IPS-18c (cell line): ENCODE results near the gene ATP9A.
"Not testable (repeated sequence)": the region's sequence is repeated elsewhere in the genome, so short reads cannot be mapped to it uniquely, and the experiment has no call there.

Source experiments
- H3K4me3 ChIP-seq: 2 replicates; pipeline ENCODE4 v1.7.0; 2013; ENCODE audit warnings: low read depth, mild to moderate bottlenecking, low read length, moderate library complexity; ENCODE audit not compliant: insufficient read depth
- H3K9me3 ChIP-seq: one replicate; pipeline ENCODE4 v1.6.1; 2013; ENCODE audit warnings: mild to moderate bottlenecking, low read length, moderate library complexity; ENCODE audit not compliant: control insufficient read depth, insufficient read depth

The ATP9A gene

DNA sequence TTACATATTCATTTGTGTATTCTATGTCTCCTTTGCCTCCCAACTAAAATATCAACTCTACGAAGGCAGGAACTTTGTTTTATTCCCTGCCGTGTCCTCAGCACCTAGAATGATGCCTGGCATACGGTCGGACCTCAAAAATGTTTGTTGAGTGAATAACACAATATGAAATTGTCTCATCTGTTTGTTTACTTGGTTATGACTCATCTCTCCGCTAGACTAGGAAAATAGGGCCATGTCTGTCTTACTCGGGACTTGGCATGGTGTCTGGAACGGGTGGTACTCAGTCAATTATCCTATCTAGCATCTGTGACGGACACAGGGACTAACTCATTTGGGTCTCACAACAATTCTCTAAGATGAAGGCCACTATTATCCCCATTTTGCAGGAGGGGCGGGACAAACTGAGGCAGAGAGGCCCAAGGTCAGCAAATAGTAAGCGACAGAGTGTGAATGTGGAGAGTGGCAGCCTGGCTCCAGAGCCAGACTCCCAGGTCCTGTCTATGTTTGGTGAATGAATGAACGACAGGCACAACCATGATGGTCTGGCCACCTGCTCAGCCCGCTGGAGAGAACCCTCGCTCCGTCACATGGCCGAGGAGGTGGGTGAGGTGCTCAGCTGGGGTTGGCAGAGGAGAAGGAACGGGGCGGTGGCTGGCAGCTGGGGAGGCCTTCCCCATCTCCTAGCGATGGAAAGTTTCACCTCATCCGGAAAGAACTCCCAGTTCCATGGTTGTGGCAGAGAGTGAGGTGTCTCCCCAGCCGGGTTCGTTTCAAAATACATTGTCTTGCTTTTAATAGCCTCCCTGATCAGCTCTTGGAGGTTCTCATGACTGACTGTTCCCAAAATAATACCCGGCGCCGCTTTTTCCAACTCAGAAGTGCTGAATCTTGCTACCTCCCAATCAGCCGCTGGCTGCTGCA lies 198.1 kb downstream of the ATP9A start:
- Histone ChIP-seq H3K4me3 (no peak overlapping the region), H3K9me3 (no peaks in the 10 kb centered on the region)

DNA sequence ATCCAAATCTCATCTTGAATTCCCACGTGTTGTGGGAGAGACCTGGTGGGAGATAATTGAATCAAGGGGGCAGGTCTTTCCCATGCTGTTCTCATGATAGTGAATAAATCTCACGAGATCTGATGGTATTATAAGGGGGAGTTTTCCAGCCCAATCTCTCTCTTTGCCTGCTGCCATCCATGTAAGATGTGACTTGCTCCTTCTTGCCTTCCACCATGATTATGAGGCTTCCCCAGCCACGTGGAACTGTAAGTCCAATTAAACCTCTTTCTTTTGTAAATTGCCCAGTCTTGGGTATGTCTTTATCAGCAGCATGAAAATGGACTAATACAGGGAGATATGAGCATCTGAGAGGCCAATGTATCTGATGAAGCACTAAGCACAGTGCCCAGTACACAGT lies 199.7 kb downstream of the ATP9A start:
- H3K4me3 ChIP-seq, H3K9me3 ChIP-seq: not testable (repeated sequence)

DNA sequence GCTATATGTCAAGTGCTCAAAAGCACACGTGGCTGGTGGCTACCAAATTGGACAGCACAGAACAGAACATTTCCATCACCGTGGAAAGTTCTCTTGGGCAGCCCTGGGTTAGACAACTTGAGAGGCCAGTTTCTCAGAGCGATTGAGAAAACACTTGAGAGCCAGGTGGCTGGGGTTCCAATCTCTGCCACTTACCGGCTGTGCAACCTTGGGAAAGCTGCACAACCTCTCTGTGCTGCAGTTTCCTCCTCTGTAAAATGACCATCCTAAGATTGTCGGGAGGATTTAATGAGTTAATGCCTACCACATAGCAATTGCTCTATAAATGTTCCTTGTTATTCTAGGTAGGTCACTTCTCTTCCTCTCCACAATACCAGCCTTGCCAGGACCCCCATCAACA lies 200.6 kb downstream of the ATP9A start:
- Histone ChIP-seq H3K9me3 (no peaks in the 10 kb centered on the region), H3K4me3 (no peak overlapping the region)

DNA sequence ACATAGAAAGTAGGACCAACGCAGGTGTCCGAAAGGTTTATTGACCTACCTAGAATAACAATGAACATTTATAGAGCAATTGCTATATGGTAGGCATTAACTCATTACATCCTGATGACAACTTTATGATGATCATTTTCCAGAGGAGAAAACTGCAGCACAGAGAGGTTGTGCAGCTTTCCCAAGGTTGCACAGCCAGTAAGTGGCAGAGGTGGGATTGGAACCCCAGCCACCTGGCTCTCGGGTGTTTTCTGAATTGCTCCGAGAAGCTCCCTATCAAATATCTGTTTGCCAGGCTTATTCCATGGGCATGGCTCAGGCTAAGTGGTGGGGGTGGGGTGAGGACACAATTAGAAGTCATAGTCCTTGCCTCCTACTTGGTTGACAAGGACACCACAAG lies 201.6 kb downstream of the ATP9A start:
- H3K9me3 ChIP-seq, result no peaks in the 10 kb centered on the region
- no peak overlapping the region for H3K4me3 ChIP-seq

DNA sequence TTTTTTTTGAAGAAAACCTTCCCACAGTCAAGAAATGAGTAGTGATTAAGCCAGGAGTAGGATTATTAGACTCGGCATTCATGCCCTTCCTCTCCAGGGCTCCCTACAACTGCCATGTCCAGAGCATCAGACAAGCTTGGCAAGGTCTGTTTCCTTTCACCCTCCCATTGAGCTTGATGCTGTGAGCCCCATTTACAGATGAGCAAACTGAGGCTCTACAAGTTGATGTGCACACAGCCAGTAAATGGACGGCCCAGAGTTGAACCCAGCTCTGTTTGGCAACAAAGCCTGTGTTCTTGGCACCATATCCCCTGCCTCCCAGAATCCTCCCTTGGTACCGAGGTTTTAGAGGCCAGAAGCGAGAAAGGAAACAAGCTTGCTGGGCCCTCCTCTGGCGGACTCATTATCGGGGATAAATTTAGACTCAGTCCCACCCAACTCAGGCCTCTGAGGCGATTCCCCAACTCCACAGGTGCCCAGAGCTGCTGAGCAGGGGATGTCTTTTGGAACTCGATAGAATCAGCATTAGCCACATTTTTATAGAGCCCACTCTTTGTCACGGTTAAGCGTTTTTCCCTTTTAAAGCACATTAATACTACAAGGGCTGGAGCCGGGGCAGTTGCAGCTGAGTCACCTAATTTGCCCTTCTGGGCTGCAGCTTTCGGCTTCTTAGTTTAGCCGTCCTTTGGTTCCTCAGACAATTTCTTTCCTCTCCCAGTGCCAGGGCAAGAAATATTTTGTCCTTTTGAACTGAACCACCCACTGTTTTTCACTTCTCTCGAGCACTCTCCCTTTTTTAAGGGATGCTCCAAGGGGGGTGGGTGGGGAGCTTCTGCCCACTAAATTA lies 202.7 kb downstream of the ATP9A start:
- H3K4me3 ChIP-seq, result no peak overlapping the region
- H3K9me3 ChIP-seq, result no peaks in the 10 kb centered on the region

DNA sequence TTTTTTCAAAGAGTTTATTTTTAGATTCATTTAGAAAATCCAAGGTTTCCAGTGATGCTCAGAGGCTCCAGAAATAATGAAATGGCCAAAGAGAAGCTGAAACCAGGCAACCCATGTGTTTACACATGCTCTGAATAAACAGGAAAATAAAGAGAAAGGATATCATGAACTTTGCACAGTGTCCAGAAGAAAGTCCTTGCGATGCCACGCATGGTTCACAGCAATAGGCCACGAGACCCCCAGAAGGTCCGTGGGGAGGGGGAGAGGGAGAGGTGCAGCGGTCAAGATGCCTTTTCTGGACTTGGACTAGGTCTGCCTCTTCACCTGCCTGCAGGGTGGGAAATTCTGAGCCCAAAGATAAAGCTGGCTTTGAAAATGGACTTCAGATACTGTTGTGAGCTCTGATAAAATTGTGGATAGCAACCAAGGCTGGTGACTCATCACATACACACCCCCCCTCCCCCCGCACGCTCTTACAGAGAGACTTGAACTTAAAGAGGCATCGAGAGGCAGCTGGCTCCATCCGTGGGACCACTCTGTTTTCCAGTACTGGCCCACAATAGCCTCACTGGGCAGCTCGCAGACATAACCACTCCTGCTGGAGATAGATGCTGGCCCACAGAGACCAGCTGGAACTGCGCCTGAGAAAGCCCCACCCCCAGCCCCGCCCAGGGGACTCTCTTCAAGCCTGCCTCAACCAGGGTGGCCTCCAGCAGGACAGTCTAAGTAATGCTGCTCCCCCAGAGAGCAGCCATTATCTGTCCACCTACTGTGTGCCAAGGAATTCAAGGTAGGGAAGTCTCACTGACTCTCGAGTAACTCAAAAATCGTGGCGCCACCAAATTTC lies 204.5 kb downstream of the ATP9A start:
- H3K9me3 ChIP-seq, result no peaks in the 10 kb centered on the region
- peak overlapping the region; percentile 10; the same call in 1 of the 2 replicates for H3K4me3 ChIP-seq

DNA sequence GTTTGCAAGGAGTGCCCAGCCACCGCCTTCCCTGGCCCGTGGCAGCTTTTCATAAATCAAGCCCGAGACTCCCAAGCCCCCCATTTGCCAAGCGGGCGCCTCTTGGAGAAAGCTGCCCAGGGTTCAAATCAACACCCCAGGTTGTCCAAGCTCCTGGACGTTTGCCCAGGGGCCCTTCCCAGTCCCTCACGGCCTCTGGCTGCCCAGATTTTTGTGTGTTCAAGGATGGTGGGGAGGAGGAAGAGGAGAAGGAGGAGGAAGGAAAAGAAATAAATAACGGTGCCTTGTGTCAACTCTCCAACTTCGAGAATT lies 205.1 kb downstream of the ATP9A start:
- no peaks in the 10 kb centered on the region for H3K9me3 ChIP-seq
- peak overlapping the region; percentile 65 for H3K4me3 ChIP-seq

DNA sequence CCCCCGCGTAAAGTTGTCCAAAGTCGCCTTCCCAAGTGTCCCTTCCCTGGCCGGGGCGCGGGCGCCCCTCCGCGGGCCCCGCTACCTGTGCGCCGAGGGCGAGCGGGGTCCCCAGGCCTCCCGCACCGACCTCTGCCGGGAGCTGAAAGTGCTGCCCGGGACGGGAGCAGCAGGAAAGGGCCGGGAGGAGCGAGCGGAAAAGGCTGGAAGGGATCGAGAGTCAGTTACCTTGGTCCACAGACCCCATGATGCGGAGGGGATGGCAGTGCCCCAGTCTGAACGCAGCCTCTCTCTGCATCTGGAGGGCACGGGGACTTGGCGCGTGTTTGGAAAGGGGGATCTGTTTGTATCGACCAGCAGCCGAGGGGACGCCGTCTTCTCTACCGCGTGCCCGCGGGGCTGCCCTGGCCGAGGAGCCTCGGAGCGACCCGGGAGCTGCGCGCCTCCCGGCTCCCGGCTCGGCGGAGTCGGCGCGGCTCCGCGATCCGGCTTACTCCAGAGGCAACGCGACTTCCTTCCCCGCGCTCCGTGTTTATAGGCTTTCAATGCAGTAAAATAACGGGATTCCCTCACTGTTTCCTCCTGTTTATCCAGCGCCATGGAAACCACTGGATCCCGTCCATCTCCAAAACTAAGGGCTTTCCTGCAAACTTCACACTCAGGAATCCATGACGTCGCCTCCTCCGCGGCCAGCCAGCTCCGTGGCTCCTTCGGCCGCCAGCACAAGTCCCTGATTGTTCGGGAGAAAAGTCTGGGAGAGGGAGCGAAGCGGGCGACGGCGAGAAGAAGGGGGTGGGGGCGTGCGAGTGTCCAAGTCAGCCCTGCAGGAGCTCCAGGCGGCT lies 205.6 kb downstream of the ATP9A start:
- Histone ChIP-seq H3K9me3 (no peaks in the 10 kb centered on the region), H3K4me3 (peak overlapping the region; percentile 65)

DNA sequence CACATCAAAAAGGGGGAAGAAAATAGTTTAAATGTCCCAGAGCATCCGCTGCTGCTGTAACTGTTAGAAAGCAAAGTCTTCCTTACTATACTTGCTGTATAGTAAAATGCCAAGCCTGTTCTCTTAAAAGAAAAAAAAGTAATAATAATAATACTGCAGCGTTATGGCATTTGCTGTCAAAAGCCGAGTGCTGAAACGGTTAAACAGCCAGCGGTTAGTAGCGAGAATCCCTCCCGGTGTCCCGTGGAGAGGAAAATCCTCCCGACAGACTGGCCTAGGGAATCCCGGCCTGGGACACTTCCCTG lies 206.2 kb downstream of the ATP9A start:
- H3K9me3 ChIP-seq, result no peaks in the 10 kb centered on the region

DNA sequence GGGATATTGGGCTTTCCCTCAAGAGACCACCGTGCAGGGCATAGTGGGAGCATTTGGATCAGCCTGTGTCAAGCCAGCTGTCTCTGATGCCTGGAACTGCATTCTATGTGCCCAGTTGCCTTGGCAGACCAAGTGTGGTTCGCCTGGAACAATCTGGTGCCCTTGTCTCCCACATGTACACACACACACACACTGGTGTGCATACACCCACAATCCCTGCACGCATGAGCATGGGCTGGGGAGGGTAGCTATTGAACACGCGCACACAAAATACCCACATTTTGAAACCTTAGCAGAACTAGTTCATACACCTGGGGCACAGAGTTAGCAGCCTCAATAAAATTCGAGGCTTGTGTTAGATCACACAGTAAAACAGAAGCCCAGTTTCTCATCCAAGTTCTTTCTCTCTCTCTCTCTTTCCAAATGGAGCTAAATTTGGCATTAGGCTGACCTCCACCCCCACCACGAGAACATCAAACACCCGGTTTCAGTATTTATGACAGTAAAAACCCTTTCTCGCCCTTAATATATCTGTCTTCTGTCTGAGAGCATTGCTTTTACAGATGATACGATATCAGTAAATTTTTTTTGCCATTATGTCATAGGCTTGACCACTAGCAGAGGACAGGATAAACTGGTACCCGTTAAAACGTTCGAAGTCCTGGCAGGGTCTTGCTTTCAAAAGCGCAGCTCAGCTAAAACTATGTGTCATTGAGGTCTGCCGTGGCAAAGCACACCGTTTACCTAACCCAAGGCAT lies 207.5 kb downstream of the ATP9A start:
- no peaks in the 10 kb centered on the region for H3K9me3 ChIP-seq
- no peak overlapping the region for H3K4me3 ChIP-seq

More for the DNA sequence above, 206.2 kb downstream of the ATP9A start:
- H3K4me3 ChIP-seq, result peak overlapping the region; percentile 65

DNA sequence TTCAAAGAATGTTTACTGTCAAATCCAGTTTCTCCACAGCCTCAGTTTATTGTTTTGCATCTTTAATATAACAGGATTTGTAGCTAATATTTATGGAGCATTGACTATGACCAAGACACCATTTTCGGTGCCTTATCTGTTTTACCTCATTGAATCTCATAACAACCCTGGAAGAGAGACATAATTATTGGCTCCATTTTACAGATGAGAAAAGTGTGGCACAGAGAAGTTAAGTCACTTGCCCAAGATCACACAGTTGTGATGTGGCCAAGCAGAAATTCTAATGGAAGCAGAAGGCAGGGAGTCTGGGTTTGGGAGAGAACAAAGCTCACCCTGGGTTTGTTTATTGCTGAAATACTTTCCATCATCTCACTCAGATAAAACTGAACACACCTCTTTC lies 208.1 kb downstream of the ATP9A start:
- Histone ChIP-seq H3K4me3 (no peak overlapping the region), H3K9me3 (peaks cover 2% of the 10 kb centered on the region)

DNA sequence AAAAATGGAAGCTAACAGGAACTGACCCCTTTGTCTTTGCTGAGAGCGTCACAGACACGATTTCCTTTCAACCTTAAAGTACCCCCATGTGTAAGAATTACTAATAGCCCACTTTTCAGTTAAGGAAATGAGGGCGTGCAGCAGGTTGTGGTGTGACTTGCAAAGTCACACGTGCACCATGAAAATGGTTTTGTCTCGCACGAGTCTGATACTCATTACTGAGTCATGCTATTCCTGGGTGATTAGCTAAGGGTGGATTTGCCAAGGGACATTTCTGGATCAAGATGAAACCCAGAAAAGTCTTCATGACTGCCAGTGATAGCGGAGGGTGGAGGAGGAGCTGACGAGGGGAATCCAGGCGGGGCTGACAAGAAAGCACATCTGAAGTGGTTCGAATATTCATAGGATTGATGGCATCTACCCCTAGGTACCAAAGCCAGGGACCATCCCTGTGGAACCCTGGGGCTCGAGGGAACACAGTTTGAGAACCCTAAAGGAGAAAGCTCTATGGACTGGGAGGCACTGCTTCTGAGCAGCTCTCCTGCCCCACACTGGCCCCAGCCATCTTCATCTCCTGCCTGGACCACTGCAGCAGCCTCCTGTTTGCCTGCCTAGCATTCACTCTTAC lies 213.5 kb downstream of the ATP9A start:
- H3K4me3 ChIP-seq, result no peak overlapping the region
- H3K9me3 ChIP-seq, result peaks cover 2% of the 10 kb centered on the region

DNA sequence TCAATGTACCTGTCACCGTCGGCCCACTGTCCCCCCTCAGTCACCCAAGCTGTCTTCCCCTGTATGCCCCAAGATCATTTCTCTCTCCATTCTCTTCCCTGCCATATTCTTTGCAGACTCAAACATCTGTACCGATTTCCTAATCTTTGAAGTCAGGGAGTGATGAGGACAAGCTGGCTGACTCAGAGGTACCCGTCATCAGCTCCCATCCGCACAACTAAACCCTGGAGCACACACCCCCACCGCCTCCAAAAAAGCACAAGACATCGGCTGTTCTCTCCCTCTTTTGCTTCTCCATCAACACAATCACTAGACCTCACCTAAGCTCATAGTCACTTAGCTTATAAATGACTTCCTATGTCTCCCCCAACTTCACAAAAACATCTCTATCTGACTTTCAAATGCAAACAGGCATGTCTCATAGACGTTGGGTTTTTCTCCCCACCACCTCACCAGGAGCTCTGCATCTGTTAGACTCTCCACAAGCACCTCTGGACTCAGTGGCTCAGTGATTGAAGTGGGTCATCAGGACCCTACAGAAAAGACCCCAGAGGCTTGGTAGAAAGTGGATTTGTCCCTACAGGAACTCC lies 214.2 kb downstream of the ATP9A start:
- Histone ChIP-seq H3K9me3 (peaks cover 2% of the 10 kb centered on the region), H3K4me3 (no peak overlapping the region)

DNA sequence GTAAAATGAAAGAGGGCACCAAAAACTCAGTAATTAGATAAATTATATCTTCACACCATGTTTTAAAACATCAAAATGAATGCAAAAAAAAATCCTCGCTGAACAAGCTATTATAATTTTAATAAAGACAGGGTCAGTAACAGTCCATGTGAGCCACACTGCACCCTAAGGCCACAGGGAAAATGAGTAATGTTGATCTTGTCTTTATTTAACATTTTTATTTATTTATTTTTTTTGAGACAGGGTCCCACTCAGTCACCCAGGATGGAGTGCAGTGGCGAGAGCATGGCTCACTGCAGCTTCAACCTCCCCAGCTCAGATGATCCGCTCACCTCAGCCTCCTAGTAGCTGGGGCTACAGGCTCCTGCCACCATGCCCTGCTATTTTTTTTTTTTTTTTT lies 217.0 kb downstream of the ATP9A start:
- no peak overlapping the region for H3K4me3 ChIP-seq

DNA sequence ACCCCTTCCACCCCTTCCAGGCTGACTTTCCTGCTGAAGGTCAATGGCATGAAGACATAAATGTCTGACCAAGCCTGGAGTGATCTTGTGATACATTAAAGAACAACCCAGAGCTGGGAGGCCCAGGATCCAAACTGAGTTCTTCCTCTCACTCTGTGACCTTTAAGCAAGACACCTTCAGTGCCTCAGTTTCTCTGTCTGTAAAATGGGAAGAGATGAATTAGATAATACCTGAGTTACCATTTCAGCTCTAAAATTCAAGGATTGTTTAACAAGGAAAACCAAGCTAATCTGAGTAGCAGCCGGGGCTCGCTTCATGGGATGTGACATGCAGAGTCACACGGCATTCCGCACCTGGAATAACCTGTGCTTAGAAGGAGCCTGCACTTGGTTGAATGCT lies 218.7 kb downstream of the ATP9A start:
- H3K9me3 ChIP-seq, result no peaks in the 10 kb centered on the region
- no peak overlapping the region for H3K4me3 ChIP-seq

More for the DNA sequence above, 217.0 kb downstream of the ATP9A start:
- H3K9me3 ChIP-seq, result peaks cover 2% of the 10 kb centered on the region
